Endothelial cell of umbilical vein (primary cell): Measurements from ENCODE around the gene CELF2. TPM values are rescaled to one million over a fixed set of nuclear protein-coding genes. Genes with fewer than 3 reads are reported as not detected.
A peak's percentile ranks its signal among the peaks of the same experiment; 100 is the strongest.
"Not testable (repeated sequence)": the region's sequence is repeated elsewhere in the genome, so short reads cannot be mapped to it uniquely, and the experiment has no call there.

ENCODE experiments used
- BruUV-seq: library from RNA; stranded (reverse); fragments of 400-500 nt; replicated peaks from 2 replicates; lab custom pipeline; 2021; lab: Mats Ljungman, UMichigan
- CTCF ChIA-PET: fragments of 300-600, 350-600 bp; sonication (Branson Sonifier 250); formaldehyde crosslinking; loops from one replicate; lab custom pipeline; 2021; ENCODE audit warnings: antibody characterized with exemption, inconsistent platforms; lab: Charles Lee
- POLR2A ChIA-PET: fragments of 300-600, 350-600 bp; sonication (Branson Sonifier 250); formaldehyde crosslinking; loops from one replicate; lab custom pipeline; 2021; ENCODE audit warnings: antibody characterized with exemption, inconsistent platforms; lab: Charles Lee
- DNase-seq: peaks from one replicate; pipeline ENCODE4 v3.0.0-alpha.2; 2011; ENCODE audit warnings: low read depth, low spot score
- FAIRE-seq: peaks from 2 replicates; lab custom pipeline; 2011; peaks lifted over from hg19 to GRCh38; lab: Jason Lieb, UNC
- H2AFZ ChIP-seq: 2 replicates; pipeline ENCODE4 v1.6.0; 2012; ENCODE audit warnings: low read depth, low read length, control low read depth, inconsistent platforms
- H3K27ac ChIP-seq: 2 replicates; pipeline ENCODE4 v1.5.1; 2011; ENCODE audit warnings: low read depth, mild to moderate bottlenecking, control low read depth, low read length, moderate library complexity; ENCODE audit not compliant: insufficient read depth
- H3K27me3 ChIP-seq, 2 experiments: 2 replicates each; pipeline versions ENCODE4 v1.6.0 to v1.6.1; 2011; ENCODE audit warnings: low read length in 2 of 2, mixed read lengths in 1 of 2; ENCODE audit not compliant: control insufficient read depth in 2 of 2, insufficient read depth in 2 of 2
- H3K36me3 ChIP-seq, 2 experiments: 2 replicates in 1 of 2; 3 replicates in 1 of 2; pipeline ENCODE4 v1.5.1; 2011; ENCODE audit warnings: low read length in 2 of 2, mild to moderate bottlenecking in 1 of 2, moderate library complexity in 1 of 2; ENCODE audit not compliant: control insufficient read depth in 2 of 2, insufficient read depth in 2 of 2; ENCODE audit errors: extremely low read depth in 1 of 2
- H3K4me1 ChIP-seq: 3 replicates; pipeline ENCODE4 v1.5.1; 2011; ENCODE audit warnings: mild to moderate bottlenecking, low read length; ENCODE audit not compliant: control insufficient read depth, insufficient read depth; ENCODE audit errors: extremely low read depth
- H3K4me2 ChIP-seq: 2 replicates; pipeline ENCODE4 v1.6.1; 2011; ENCODE audit warnings: low read length, control low read depth, mixed read lengths; ENCODE audit not compliant: insufficient read depth
- H3K4me3 ChIP-seq, 3 experiments: fragments of 200-600 bp in 1 of 3; sonication (generic), shearing (Covaris generic) in 1 of 3; replicated peaks in 1 of 3; 2 replicates each; pipeline ENCODE4 v1.5.1; 2011 to 2016; ENCODE audit warnings: control low read depth in 3 of 3, low read length in 3 of 3, mild to moderate bottlenecking in 2 of 3, inconsistent platforms in 1 of 3, low read depth in 1 of 3, moderate library complexity in 1 of 3; ENCODE audit not compliant: insufficient read depth in 1 of 3
- H3K79me2 ChIP-seq: 2 replicates; pipeline ENCODE4 v1.6.0; 2012; ENCODE audit warnings: low read length, inconsistent platforms; ENCODE audit not compliant: control insufficient read depth, insufficient read depth
- H3K9ac ChIP-seq: replicated peaks from 2 replicates; pipeline ENCODE3; 2011; ENCODE audit warnings: low read length, control low read depth; ENCODE audit not compliant: insufficient read depth; ENCODE audit errors: extremely low read depth
- H3K9me1 ChIP-seq: replicated peaks from 3 replicates; pipeline ENCODE4 v1.6.0; 2011; ENCODE audit warnings: mild to moderate bottlenecking, low read length; ENCODE audit not compliant: control insufficient read depth, insufficient read depth; ENCODE audit errors: extremely low read depth
- H3K9me3 ChIP-seq: replicated peaks from 2 replicates; pipeline ENCODE4 v1.5.1; 2012; ENCODE audit warnings: low read length, inconsistent platforms; ENCODE audit not compliant: control insufficient read depth, insufficient read depth
- H4K20me1 ChIP-seq: replicated peaks from 2 replicates; pipeline ENCODE3; 2011; ENCODE audit warnings: mild to moderate bottlenecking, low read length; ENCODE audit not compliant: control insufficient read depth, insufficient read depth; ENCODE audit errors: extremely low read depth
- EZH2 ChIP-seq: IDR thresholded peaks from 2 replicates; pipeline ENCODE4 v1.6.1; 2012; ENCODE audit warnings: borderline replicate concordance, low read depth, mild to moderate bottlenecking, moderate library complexity, low read length, inconsistent platforms; ENCODE audit not compliant: severe bottlenecking
- FOS ChIP-seq: IDR thresholded peaks from 2 replicates; pipeline ENCODE4 v1.6.1; 2011; ENCODE audit warnings: mild to moderate bottlenecking, low read length, moderate library complexity, borderline replicate concordance; ENCODE audit not compliant: insufficient read depth
- dilution Hi-C: fragments of 300-500 bp; cut with MboI; formaldehyde crosslinking; loops from one replicate; pipeline ENCODE4 v1.15.0; 2019; ENCODE audit warnings: low sequenced_read_pairs; ENCODE audit not compliant: extremely low pct_ligation_motif_present
- intact Hi-C: fragments of 100-400 bp; cut with micrococcal nuclease; formaldehyde crosslinking; loops from one replicate; pipeline ENCODE4 v1.10.0; 2022
- polyA plus RNA-seq, 4 experiments: library from polyadenylated mRNA; depleted of rRNA in 3 of 4; stranded (reverse) in 3 of 4; unstranded in 1 of 4; fragments of >200 nt; gene quantifications; 2 replicates each; pipeline versions ENCODE4 v1.2.1 to v1.2.3, GENCODE V29; 2011 to 2012; ENCODE audit warnings: missing spikeins in 1 of 4
- total RNA-seq: library from RNA; stranded (reverse); gene quantifications from 2 replicates; pipeline ENCODE4 v1.2.3, GENCODE V29; 2021
- TF ChIP-seq, protein P1 (sequence below), 2 donors: IDR thresholded peaks; 1 replicate in 1 of 2; 2 replicates in 1 of 2; pipeline ENCODE4 v1.5.1; 2011; ENCODE audit warnings: low read length in 2 of 2, mild to moderate bottlenecking in 2 of 2, moderate library complexity in 2 of 2, control low read depth in 1 of 2, inconsistent platforms in 1 of 2, low read depth in 1 of 2; ENCODE audit not compliant: insufficient read depth in 1 of 2; ENCODE audit errors: extremely low read depth in 1 of 2

CELF2 gene
- total and polyA plus RNA-seq, 2 donors (not counting 3 experiments of a cell fraction or from before 2014, with no cell fraction given): 21.6 to 42.6 TPM

DNA sequence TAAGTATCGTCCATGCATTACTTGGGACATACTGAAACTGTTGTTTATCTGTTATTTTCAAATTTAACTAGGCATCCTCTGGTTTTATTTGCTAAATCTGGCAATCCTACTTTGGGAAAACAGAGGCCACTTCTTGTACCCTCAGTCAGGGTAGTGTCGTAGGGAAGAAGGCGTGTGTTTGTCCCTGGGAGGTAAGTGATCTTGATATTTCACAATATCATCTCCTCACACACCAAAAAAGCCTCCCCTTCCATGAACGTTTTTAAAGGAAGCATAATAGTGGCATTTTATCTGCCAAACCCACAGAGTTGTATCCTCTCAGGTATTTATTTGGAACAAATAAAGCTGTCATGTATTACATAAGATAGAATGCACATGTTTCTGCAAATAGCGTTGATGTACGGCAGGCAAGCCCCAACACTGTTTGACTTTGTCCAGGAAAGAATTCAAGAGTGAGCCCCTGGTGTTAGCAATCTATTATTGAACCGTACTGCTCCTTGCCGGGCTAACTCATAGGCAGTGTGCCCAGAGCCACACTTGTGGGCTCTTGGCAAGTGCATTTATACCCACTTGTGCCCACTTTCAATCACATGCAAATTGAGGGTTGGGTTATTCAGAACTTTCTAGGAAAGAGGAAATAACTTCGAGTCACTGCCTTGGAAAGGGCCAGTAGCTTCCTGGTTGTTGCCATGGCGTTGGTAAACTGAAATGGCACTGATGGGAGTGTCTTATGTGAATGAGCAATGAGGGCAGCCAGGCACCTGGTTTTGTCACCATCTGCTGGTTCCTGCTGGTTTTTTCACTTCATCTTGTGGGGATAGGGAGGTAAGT lies 327.8 kb downstream of the CELF2 start:
- Histone ChIP-seq H2AFZ (no peak overlapping the region), H3K4me1 (no peaks in the 10 kb centered on the region), H3K4me2 (no peak overlapping the region), H3K27ac (no peak overlapping the region), H3K9ac (no peak overlapping the region), H3K4me3 (no peak overlapping the region), H4K20me1 (no peaks in the 10 kb centered on the region), H3K36me3 (no peaks in the 10 kb centered on the region), H3K9me3 (no peaks in the 10 kb centered on the region), H3K9me1 (no peaks in the 10 kb centered on the region), H3K79me2 (no peaks in the 10 kb centered on the region), H3K27me3 (peaks cover 0 to 4% of the 10 kb centered on the region in 2 experiments)
- FAIRE-seq (no peak), DNase-seq (peak; percentile 61)
- peak; percentile 15 for TF ChIP-seq FOS
- TF ChIP-seq, protein P1, sequence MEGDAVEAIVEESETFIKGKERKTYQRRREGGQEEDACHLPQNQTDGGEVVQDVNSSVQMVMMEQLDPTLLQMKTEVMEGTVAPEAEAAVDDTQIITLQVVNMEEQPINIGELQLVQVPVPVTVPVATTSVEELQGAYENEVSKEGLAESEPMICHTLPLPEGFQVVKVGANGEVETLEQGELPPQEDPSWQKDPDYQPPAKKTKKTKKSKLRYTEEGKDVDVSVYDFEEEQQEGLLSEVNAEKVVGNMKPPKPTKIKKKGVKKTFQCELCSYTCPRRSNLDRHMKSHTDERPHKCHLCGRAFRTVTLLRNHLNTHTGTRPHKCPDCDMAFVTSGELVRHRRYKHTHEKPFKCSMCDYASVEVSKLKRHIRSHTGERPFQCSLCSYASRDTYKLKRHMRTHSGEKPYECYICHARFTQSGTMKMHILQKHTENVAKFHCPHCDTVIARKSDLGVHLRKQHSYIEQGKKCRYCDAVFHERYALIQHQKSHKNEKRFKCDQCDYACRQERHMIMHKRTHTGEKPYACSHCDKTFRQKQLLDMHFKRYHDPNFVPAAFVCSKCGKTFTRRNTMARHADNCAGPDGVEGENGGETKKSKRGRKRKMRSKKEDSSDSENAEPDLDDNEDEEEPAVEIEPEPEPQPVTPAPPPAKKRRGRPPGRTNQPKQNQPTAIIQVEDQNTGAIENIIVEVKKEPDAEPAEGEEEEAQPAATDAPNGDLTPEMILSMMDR (IDR thresholded peaks at IDR 0.05; ENCODE audit: extremely low read depth in 1 of 2, insufficient read depth in 1 of 2, low read depth in 1 of 2, low read length in 2 of 2): peak in 1 of 2 donors; percentile 10
- TF ChIP-seq EZH2: no peak
- ChIA-PET CTCF (interaction anchor here (0.7 kb wide), 1 partner anchor 89 kb away, joined by 3 read pairs; no protein-coding TSS in a partner anchor), POLR2A (no interaction called here)
- intact Hi-C loops: no loop called here
- dilution Hi-C loops: no loop called here
- no TSS peak for BruUV-seq

DNA sequence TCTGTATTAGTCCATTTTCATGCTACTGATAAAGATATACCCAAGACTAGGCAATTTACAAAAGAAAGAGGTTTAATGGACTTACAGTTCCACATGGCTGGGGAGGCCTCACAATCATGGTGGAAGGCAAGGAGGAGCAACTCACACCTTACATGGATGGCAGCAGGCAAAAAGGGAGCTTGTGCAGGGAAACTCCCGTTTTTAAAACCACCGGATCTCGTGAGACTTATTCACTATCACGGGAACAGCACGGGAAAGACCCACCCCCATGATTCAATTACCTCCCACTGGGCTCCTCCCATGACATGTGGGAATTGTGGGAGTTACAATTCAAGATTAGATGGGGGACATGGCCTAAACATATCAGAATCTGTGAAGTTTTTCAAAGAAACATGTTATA lies 329.9 kb downstream of the CELF2 start:
- H3K27me3 ChIP-seq, intact Hi-C loops, FAIRE-seq, H3K9ac ChIP-seq, DNase-seq, H3K36me3 ChIP-seq, H3K79me2 ChIP-seq, H3K4me3 ChIP-seq, CTCF ChIA-PET, H3K27ac ChIP-seq, H3K9me3 ChIP-seq, BruUV-seq, H3K9me1 ChIP-seq, H3K4me2 ChIP-seq, H4K20me1 ChIP-seq, H3K4me1 ChIP-seq, POLR2A ChIA-PET, H2AFZ ChIP-seq, dilution Hi-C loops: not testable (repeated sequence)
